GM20000 (cell line): ENCODE results near the gene TMEM203.

ENCODE experiments used
- DNase-seq: peaks from one replicate; pipeline ENCODE4 v3.0.0; 2012; ENCODE audit warnings: low spot score
- CTCF ChIP-seq: IDR thresholded peaks from 2 replicates; pipeline ENCODE4 v1.5.1; 2012; ENCODE audit warnings: mild to moderate bottlenecking, control low read depth; ENCODE audit errors: extremely low read depth, missing control alignments

Gene TMEM203

GRCh38 chr9:137251194-137251461 lies 45.7 kb upstream of the TMEM203 start, which contains the start of gene STPG3:
STPG3 (plus strand) TSS chr9:137251286; CDS start chr9:137251287, 1 bp downstream.
- no peak for DNase-seq
- TF ChIP-seq CTCF = no peak

GRCh38 chr9:137250329-137251193 lies 45.1 kb upstream of the TMEM203 start:
- DNase-seq = no peak
- TF ChIP-seq CTCF = no peak

GRCh38 chr9:137247916-137248175 lies 42.4 kb upstream of the TMEM203 start:
- no peak for DNase-seq
- TF ChIP-seq CTCF = no peak

- TF ChIP-seq CTCF = no peak
- no peak for DNase-seq
These were observed 41.9 kb upstream of the TMEM203 start for GRCh38 chr9:137247135-137247915.

GRCh38 chr9:137245450-137246421 lies 40.3 kb upstream of the TMEM203 start:
- no peak for TF ChIP-seq CTCF
- DNase-seq = no peak

GRCh38 chr9:137244486-137245449 lies 39.3 kb upstream of the TMEM203 start:
- TF ChIP-seq CTCF = no peak
- DNase-seq = no peak
